Keratinocyte (primary cell): ENCODE data around the gene OSBPL10. TPM values are rescaled to one million over a fixed set of nuclear protein-coding genes. Genes with fewer than 3 reads are reported as not detected.

ENCODE experiments used
- DNase-seq: peaks from one replicate; pipeline ENCODE4 v3.0.0-alpha.2; 2011; ENCODE audit warnings: low read depth, missing footprints, low spot score
- FAIRE-seq: peaks from 2 replicates; lab custom pipeline; 2011; peaks lifted over from hg19 to GRCh38; lab: Jason Lieb, UNC
- H2AFZ ChIP-seq: 2 replicates; pipeline ENCODE4 v1.6.0; 2012; ENCODE audit warnings: low read length, control low read depth, inconsistent platforms; ENCODE audit not compliant: control insufficient read depth
- H3K27ac ChIP-seq: 2 replicates; pipeline ENCODE4 v1.5.1; 2011; ENCODE audit warnings: low read length; ENCODE audit not compliant: control insufficient read depth, insufficient read depth
- H3K27me3 ChIP-seq: 3 replicates; pipeline ENCODE4 v1.6.0; 2011; ENCODE audit warnings: low read length; ENCODE audit not compliant: control insufficient read depth, insufficient read depth; ENCODE audit errors: extremely low read depth
- H3K36me3 ChIP-seq, 2 experiments: 2 replicates in 1 of 2; 3 replicates in 1 of 2; pipeline ENCODE4 v1.5.1; 2011; ENCODE audit warnings: low read length in 2 of 2, mild to moderate bottlenecking in 1 of 2; ENCODE audit not compliant: control insufficient read depth in 2 of 2, insufficient read depth in 2 of 2; ENCODE audit errors: extremely low read depth in 1 of 2
- H3K4me1 ChIP-seq: 3 replicates; pipeline ENCODE4 v1.5.1; 2011; ENCODE audit warnings: low read length; ENCODE audit not compliant: control insufficient read depth, insufficient read depth; ENCODE audit errors: extremely low read depth
- H3K4me2 ChIP-seq: 3 replicates; pipeline ENCODE4 v1.6.0; 2011; ENCODE audit warnings: low read depth, low read length; ENCODE audit not compliant: control insufficient read depth, insufficient read depth; ENCODE audit errors: extremely low read depth
- H3K4me3 ChIP-seq, 3 experiments: fragments of 200-600 bp in 1 of 3; sonication (generic) in 1 of 3; 2 replicates in 2 of 3; 3 replicates in 1 of 3; pipeline ENCODE4 v1.5.1; 2011 to 2016; ENCODE audit warnings: low read length in 3 of 3, mild to moderate bottlenecking in 3 of 3, control low read depth in 2 of 3, inconsistent platforms in 1 of 3, low read depth in 1 of 3, mixed read lengths in 1 of 3, mixed run types in 1 of 3, moderate library complexity in 1 of 3; ENCODE audit not compliant: control insufficient read depth in 2 of 3, insufficient read depth in 2 of 3; ENCODE audit errors: extremely low read depth in 1 of 3
- H3K79me2 ChIP-seq: 2 replicates; pipeline ENCODE4 v1.6.0; 2012; ENCODE audit warnings: low read length; ENCODE audit not compliant: control insufficient read depth, insufficient read depth
- H3K9ac ChIP-seq: 3 replicates; pipeline ENCODE4 v1.6.0; 2011; ENCODE audit warnings: low read length; ENCODE audit not compliant: control insufficient read depth, insufficient read depth; ENCODE audit errors: extremely low read depth
- H3K9me1 ChIP-seq: 3 replicates; pipeline ENCODE4 v1.6.0; 2011; ENCODE audit warnings: low read length; ENCODE audit not compliant: control insufficient read depth, insufficient read depth; ENCODE audit errors: extremely low read depth
- H3K9me3 ChIP-seq: 2 replicates; pipeline ENCODE4 v1.5.1; 2012; ENCODE audit warnings: low read depth, low read length; ENCODE audit not compliant: control insufficient read depth
- H4K20me1 ChIP-seq: 3 replicates; pipeline ENCODE4 v1.6.0; 2011; ENCODE audit warnings: low read length; ENCODE audit not compliant: control insufficient read depth, insufficient read depth; ENCODE audit errors: extremely low read depth
- CTCF ChIP-seq, 3 experiments: IDR thresholded peaks in 1 of 3; conservative IDR thresholded peaks in 1 of 3; optimal IDR thresholded peaks in 1 of 3; 2 replicates in 2 of 3; 3 replicates in 1 of 3; pipeline versions ENCODE3 to v1.5.1; 2011; ENCODE audit warnings: low read length in 3 of 3, mild to moderate bottlenecking in 3 of 3, moderate library complexity in 2 of 3, control low read depth in 1 of 3, inconsistent platforms in 1 of 3; ENCODE audit not compliant: insufficient read depth in 2 of 3; ENCODE audit errors: extremely low read depth in 1 of 3
- EZH2 ChIP-seq: IDR thresholded peaks from one replicate; pipeline ENCODE4 v1.6.1; 2012; ENCODE audit warnings: inconsistent platforms, mild to moderate bottlenecking, low read length, moderate library complexity
- dilution Hi-C: fragments of 300-500 bp; cut with MboI; formaldehyde crosslinking; loops from one replicate; pipeline ENCODE4 v1.7.0; 2020; ENCODE audit warnings: low sequenced_read_pairs; ENCODE audit not compliant: extremely low pct_ligation_motif_present
- polyA plus RNA-seq, 5 experiments: library from polyadenylated mRNA; depleted of rRNA in 3 of 5; stranded (reverse) in 3 of 5; stranded (forward) in 1 of 5; unstranded in 1 of 5; fragments of >200 nt; gene quantifications; 1 replicate in 1 of 5; 2 replicates in 3 of 5; 3 replicates in 1 of 5; pipeline versions ENCODE4 v1.2.1 to v1.2.3, GENCODE V29; 2011 to 2012; ENCODE audit warnings: missing spikeins in 2 of 5, low read depth in 1 of 5, low replicate concordance in 1 of 5

OSBPL10 gene
- polyA plus RNA-seq, 1 donor (not counting 4 experiments of a cell fraction or from before 2014, with no cell fraction given) = 50.1 TPM

- Histone ChIP-seq H2AFZ (no peak overlapping the region), H3K4me1 (peaks cover 2% of the 10 kb centered on the region), H3K4me3 (no peak overlapping the region), H3K36me3 (peaks cover 10 to 22% of the 10 kb centered on the region in 2 experiments), H4K20me1 (no peaks in the 10 kb centered on the region), H3K4me2 (no peak overlapping the region), H3K9me1 (no peaks in the 10 kb centered on the region), H3K9ac (no peak overlapping the region), H3K27ac (no peak overlapping the region), H3K27me3 (no peaks in the 10 kb centered on the region), H3K79me2 (peaks cover 12% of the 10 kb centered on the region), H3K9me3 (peaks cover 26% of the 10 kb centered on the region)
- dilution Hi-C loops = no loop called here
- DNase-seq (no peak), FAIRE-seq (no peak)
- no peak for TF ChIP-seq EZH2
- TF ChIP-seq CTCF (optimal IDR thresholded peaks at IDR 0.05 in 1 of 3, IDR thresholded peaks at IDR 0.05 in 1 of 3, conservative IDR thresholded peaks at IDR 0.05 in 1 of 3; ENCODE audit: extremely low read depth in 1 of 3, insufficient read depth in 2 of 3, low read length in 3 of 3) = no peak
Measured at GRCh38 chr3:31988271-31988670, 7.2 kb upstream of the OSBPL10 start.

DNA sequence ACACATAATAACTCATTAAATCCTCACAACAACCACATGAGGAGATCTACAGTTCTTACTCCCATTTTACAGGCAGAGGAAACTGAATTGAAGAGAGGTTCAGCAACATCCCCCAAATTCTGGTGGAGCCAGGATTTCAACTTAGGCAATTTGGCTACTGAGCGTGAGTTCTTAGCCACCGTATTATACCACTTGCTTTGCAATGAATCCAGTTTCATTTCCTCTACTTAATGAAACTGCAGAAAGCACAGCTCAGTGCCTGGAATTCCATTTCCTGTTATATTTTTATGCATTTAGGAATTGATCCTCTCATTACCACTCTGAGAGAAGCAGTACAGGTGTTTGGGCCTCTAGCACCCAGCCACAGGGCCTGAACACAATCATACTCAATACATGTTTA is 4.8 kb upstream of the OSBPL10 start:
- no peaks in the 10 kb centered on the region for H4K20me1 ChIP-seq
- no peak overlapping the region for H3K9ac ChIP-seq
- dilution Hi-C loops = no loop called here
- no peak overlapping the region for H3K4me2 ChIP-seq
- peaks cover 10 to 18% of the 10 kb centered on the region in 2 experiments for H3K36me3 ChIP-seq
- peaks cover 15% of the 10 kb centered on the region for H3K4me1 ChIP-seq
- H3K9me1 ChIP-seq = no peaks in the 10 kb centered on the region
- H3K27ac ChIP-seq = no peak overlapping the region
- no peak for DNase-seq
- no peak overlapping the region for H2AFZ ChIP-seq
- TF ChIP-seq EZH2 (no peak), CTCF (optimal IDR thresholded peaks at IDR 0.05 in 1 of 3, IDR thresholded peaks at IDR 0.05 in 1 of 3, conservative IDR thresholded peaks at IDR 0.05 in 1 of 3; ENCODE audit: extremely low read depth in 1 of 3, insufficient read depth in 2 of 3, low read length in 3 of 3) (no peak)
- H3K27me3 ChIP-seq = no peaks in the 10 kb centered on the region
- H3K9me3 ChIP-seq = peaks cover 21% of the 10 kb centered on the region
- H3K79me2 ChIP-seq = peaks cover 27% of the 10 kb centered on the region
- no peak overlapping the region for H3K4me3 ChIP-seq
- no peak for FAIRE-seq
